ENCODE measurements around the gene NAA11.

DNA sequence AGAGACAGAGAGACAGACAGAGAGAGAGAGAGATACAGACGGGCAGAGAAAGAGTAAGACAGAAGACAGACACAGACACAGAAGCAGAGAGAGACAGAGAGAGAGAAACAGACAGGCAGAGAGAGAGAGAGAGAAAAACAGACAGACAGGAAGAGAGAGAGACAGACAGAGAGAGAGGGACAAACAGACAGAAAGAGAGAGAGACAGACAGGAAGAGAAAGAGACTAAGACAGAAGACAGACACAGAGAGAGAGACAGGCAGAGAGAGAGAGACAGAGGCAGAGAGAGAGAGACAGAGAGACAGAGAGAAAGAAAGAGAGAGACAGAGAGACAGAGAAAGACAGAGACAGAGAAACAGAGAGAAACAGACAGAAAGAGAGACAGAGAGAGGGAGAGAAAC lies 27.2 kb upstream of the NAA11 start:
- TF ChIP-seq, protein P1, sequence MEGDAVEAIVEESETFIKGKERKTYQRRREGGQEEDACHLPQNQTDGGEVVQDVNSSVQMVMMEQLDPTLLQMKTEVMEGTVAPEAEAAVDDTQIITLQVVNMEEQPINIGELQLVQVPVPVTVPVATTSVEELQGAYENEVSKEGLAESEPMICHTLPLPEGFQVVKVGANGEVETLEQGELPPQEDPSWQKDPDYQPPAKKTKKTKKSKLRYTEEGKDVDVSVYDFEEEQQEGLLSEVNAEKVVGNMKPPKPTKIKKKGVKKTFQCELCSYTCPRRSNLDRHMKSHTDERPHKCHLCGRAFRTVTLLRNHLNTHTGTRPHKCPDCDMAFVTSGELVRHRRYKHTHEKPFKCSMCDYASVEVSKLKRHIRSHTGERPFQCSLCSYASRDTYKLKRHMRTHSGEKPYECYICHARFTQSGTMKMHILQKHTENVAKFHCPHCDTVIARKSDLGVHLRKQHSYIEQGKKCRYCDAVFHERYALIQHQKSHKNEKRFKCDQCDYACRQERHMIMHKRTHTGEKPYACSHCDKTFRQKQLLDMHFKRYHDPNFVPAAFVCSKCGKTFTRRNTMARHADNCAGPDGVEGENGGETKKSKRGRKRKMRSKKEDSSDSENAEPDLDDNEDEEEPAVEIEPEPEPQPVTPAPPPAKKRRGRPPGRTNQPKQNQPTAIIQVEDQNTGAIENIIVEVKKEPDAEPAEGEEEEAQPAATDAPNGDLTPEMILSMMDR (conservative IDR thresholded peaks at IDR 0.05) = no peak
- no peak for TF ChIP-seq EZH2 (IDR thresholded peaks at IDR 0.05; ENCODE audit: low read depth)

Measured in PC-9 (cell line).